AG04450 (cell line): ENCODE measurements around the gene TCF15. TPM values are rescaled to one million over a fixed set of nuclear protein-coding genes. Genes with fewer than 3 reads are reported as not detected.
"Not testable (repeated sequence)": the region's sequence is repeated elsewhere in the genome, so short reads cannot be mapped to it uniquely, and the experiment has no call there.

Experiments used
- CTCF ChIA-PET: fragments of 300-600, 350-600 bp; formaldehyde crosslinking; extraction: SDS; loops from one replicate; lab custom pipeline; 2022; ENCODE audit warnings: antibody characterized with exemption, inconsistent platforms; lab: Charles Lee
- POLR2A ChIA-PET: fragments of 350-600 bp; formaldehyde crosslinking; extraction: SDS; loops from one replicate; lab custom pipeline; 2021; ENCODE audit warnings: antibody characterized with exemption, inconsistent platforms; lab: Yijun Ruan, JAX
- DNase-seq: peaks from one replicate; pipeline ENCODE4 v3.0.0-alpha.2; 2011; ENCODE audit warnings: low read depth, low spot score
- H3K27ac ChIP-seq: one replicate; pipeline ENCODE4 v1.5.1; 2012; ENCODE audit warnings: low read depth, low read length, control low read depth
- H3K27me3 ChIP-seq: one replicate; pipeline ENCODE4 v1.6.0; 2012; ENCODE audit warnings: low read length; ENCODE audit not compliant: control insufficient read depth, insufficient read depth
- H3K4me3 ChIP-seq: 2 replicates; pipeline ENCODE4 v1.5.1; 2011; ENCODE audit warnings: mild to moderate bottlenecking, low read depth, low read length, control low read depth
- H3K9me3 ChIP-seq: 2 replicates; pipeline ENCODE4 v1.5.1; 2012; ENCODE audit warnings: low read length; ENCODE audit not compliant: control insufficient read depth, insufficient read depth
- CTCF ChIP-seq: IDR thresholded peaks from 2 replicates; pipeline ENCODE4 v1.5.1; 2011; ENCODE audit warnings: low read depth, low read length, control low read depth, inconsistent platforms
- polyA plus RNA-seq: library from polyadenylated mRNA; depleted of rRNA; stranded (reverse); fragments of >200 nt; gene quantifications from 2 replicates; pipeline ENCODE4 v1.2.3, GENCODE V29; 2011

The TCF15 gene
- polyA plus RNA-seq, 1 experiment = not detected

- no peak overlapping the region for H3K4me3 ChIP-seq
- no peaks in the 10 kb centered on the region for H3K27me3 ChIP-seq
- POLR2A ChIA-PET = no interaction called here
- H3K9me3 ChIP-seq = no peaks in the 10 kb centered on the region
- CTCF ChIA-PET = no interaction called here
- DNase-seq = no peak
- H3K27ac ChIP-seq = no peak overlapping the region
- no peak for TF ChIP-seq CTCF
These were observed 25.7 kb downstream of the TCF15 start for GRCh38 chr20:584161-584970.

- ChIA-PET CTCF (interaction anchor here (1.4 kb wide), 1 partner anchor 20 kb away, joined by 4 read pairs; no protein-coding TSS in a partner anchor), POLR2A (no interaction called here)
- Histone ChIP-seq H3K4me3 (no peak overlapping the region), H3K27ac (no peak overlapping the region), H3K9me3 (no peaks in the 10 kb centered on the region), H3K27me3 (no peaks in the 10 kb centered on the region)
- no peak for DNase-seq
- TF ChIP-seq CTCF = no peak
These were observed 27.9 kb downstream of the TCF15 start for GRCh38 chr20:582204-582603.

- DNase-seq, POLR2A ChIA-PET, CTCF ChIA-PET, H3K27me3 ChIP-seq, H3K27ac ChIP-seq, H3K4me3 ChIP-seq, H3K9me3 ChIP-seq: not testable (repeated sequence)
These were observed 31.0 kb downstream of the TCF15 start for GRCh38 chr20:578940-579690.

GRCh38 chr20:577167-577791 is 32.8 kb downstream of the TCF15 start:
- DNase-seq = no peak
- Histone ChIP-seq H3K4me3 (no peak overlapping the region), H3K27ac (no peak overlapping the region), H3K9me3 (no peaks in the 10 kb centered on the region), H3K27me3 (peaks cover 14% of the 10 kb centered on the region)
- ChIA-PET CTCF (interaction anchor here (0.6 to 1.3 kb wide), 4 partner anchors 15 to 143 kb away, joined by 3 to 4 read pairs (median 4); no protein-coding TSS in a partner anchor), POLR2A (interaction anchor here (0.8 kb wide), 1 partner anchor 68 kb away, joined by 3 read pairs; no protein-coding TSS in a partner anchor)
- TF ChIP-seq CTCF = peak; percentile 43

GRCh38 chr20:576156-576555 is 34.0 kb downstream of the TCF15 start:
- H3K27ac ChIP-seq = no peak overlapping the region
- POLR2A ChIA-PET = no interaction called here
- TF ChIP-seq CTCF = no peak
- no peak overlapping the region for H3K4me3 ChIP-seq
- DNase-seq = no peak
- CTCF ChIA-PET = interaction anchor here (1.0 to 4.8 kb wide), 2 partner anchors 14 to 69 kb away, joined by 3 to 20 read pairs; no protein-coding TSS in a partner anchor
- peaks cover 24% of the 10 kb centered on the region for H3K27me3 ChIP-seq
- H3K9me3 ChIP-seq = no peaks in the 10 kb centered on the region
